NT2/D1 (cell line): ENCODE measurements around the gene DIAPH1.

Experiments used
- SUZ12 ChIP-seq: IDR thresholded peaks from 2 replicates; pipeline ENCODE4 v1.6.1; 2011; ENCODE audit not compliant: insufficient read length, insufficient read depth; ENCODE audit errors: extremely low read depth
- YY1 ChIP-seq: IDR thresholded peaks from 2 replicates; pipeline ENCODE4 v1.6.1; 2011; ENCODE audit not compliant: insufficient read length, insufficient read depth
- ZNF274 ChIP-seq: IDR thresholded peaks from 2 replicates; pipeline ENCODE4 v1.6.1; 2011; ENCODE audit warnings: mild to moderate bottlenecking, low read depth, low read length

- TF ChIP-seq YY1 (no peak), ZNF274 (no peak), SUZ12 (no peak)
These were observed 107.0 kb downstream of the DIAPH1 start for GRCh38 chr5:141511771-141512325.
